K562 (cell line): Measurements from ENCODE around the gene ERP27. TPM values are rescaled to one million over a fixed set of nuclear protein-coding genes. Genes with fewer than 3 reads are reported as not detected.
A peak's percentile ranks its signal among the peaks of the same experiment; 100 is the strongest.

Source experiments
- ATAC-seq: fragments of 200-7000 bp; cut with Tn5 transposase; 3 replicates; pipeline ENCODE4 v1.9.1; 2020; ENCODE audit warnings: moderate library complexity
- BruUV-seq: library from RNA; stranded (reverse); fragments of 400-500 nt; replicated peaks from 2 replicates; lab custom pipeline; 2021; lab: Mats Ljungman, UMichigan
- CTCF ChIA-PET: fragments of 300-600 bp; formaldehyde crosslinking; extraction: SDS; loops from one replicate; lab custom pipeline; 2021; ENCODE audit warnings: low intra/inter-chr PET ratio; lab: Yijun Ruan, JAX
- POLR2A ChIA-PET: fragments of 300-600, 350-650 bp; sonication (Branson Sonifier 250); formaldehyde crosslinking; extraction: SDS; loops from one replicate; lab custom pipeline; 2021; ENCODE audit warnings: antibody characterized with exemption, inconsistent platforms; lab: Yijun Ruan, JAX
- DNase-seq, 4 experiments: peaks; one replicate each; pipeline versions ENCODE4 v3.0.0 to v3.0.0-alpha.2; 2011 to 2018; ENCODE audit warnings: low spot score in 3 of 4, mixed read lengths in 3 of 4; ENCODE audit errors: extremely low read depth in 1 of 4
- FAIRE-seq: peaks from 2 replicates; lab custom pipeline; 2011; peaks lifted over from hg19 to GRCh38; lab: Jason Lieb, UNC
- H2AFZ ChIP-seq: 2 replicates; pipeline ENCODE4 v1.6.0; 2011; ENCODE audit warnings: low read depth, low read length, control low read depth, inconsistent platforms
- H3K27ac ChIP-seq: fragments of 200-600 bp; 3 replicates; pipeline ENCODE4 v1.8.0; 2011; ENCODE audit warnings: low read depth, mild to moderate bottlenecking, control low read depth, inconsistent platforms, low read length, moderate library complexity, mixed read lengths; ENCODE audit errors: extremely low read depth
- H3K27me3 ChIP-seq, 2 experiments: fragments of 300-600 bp in 1 of 2; 2 replicates in 1 of 2; 3 replicates in 1 of 2; pipeline versions ENCODE4 v1.6.0 to v1.8.0; 2011; ENCODE audit warnings: inconsistent platforms in 2 of 2, low read length in 2 of 2, mild to moderate bottlenecking in 1 of 2, mixed read lengths in 1 of 2, moderate library complexity in 1 of 2; ENCODE audit not compliant: control insufficient read depth in 2 of 2, insufficient read depth in 2 of 2
- H3K36me3 ChIP-seq: fragments of 300-600 bp; 3 replicates; pipeline ENCODE4 v1.8.0; 2011; ENCODE audit warnings: mild to moderate bottlenecking, low read length, inconsistent platforms; ENCODE audit not compliant: control insufficient read depth, insufficient read depth
- H3K4me1 ChIP-seq, 2 experiments: fragments of 200-600 bp in 1 of 2; replicated peaks in 1 of 2; 2 replicates in 1 of 2; 3 replicates in 1 of 2; pipeline versions ENCODE4 v1.5.1 to v1.8.0; 2011; ENCODE audit warnings: inconsistent platforms in 2 of 2, low read length in 2 of 2, mild to moderate bottlenecking in 1 of 2, mixed read lengths in 1 of 2, moderate library complexity in 1 of 2; ENCODE audit not compliant: control insufficient read depth in 2 of 2, insufficient read depth in 2 of 2
- H3K4me2 ChIP-seq: 2 replicates; pipeline ENCODE4 v1.6.1; 2011; ENCODE audit warnings: low read length, control low read depth, inconsistent platforms, mixed read lengths; ENCODE audit not compliant: insufficient read depth
- H3K4me3 ChIP-seq: fragments of 200-600 bp; sonication (generic), shearing (Covaris generic); 2 replicates; pipeline ENCODE4 v1.5.1; 2016; ENCODE audit warnings: control low read depth, inconsistent platforms
- H3K79me2 ChIP-seq: fragments of 200-600 bp; 3 replicates; pipeline ENCODE4 v1.8.0; 2011; ENCODE audit warnings: low read length, inconsistent platforms; ENCODE audit not compliant: control insufficient read depth, insufficient read depth
- H3K9ac ChIP-seq, 2 experiments: 2 replicates each; pipeline versions ENCODE4 v1.6.0 to v1.6.1; 2011; ENCODE audit warnings: low read depth in 2 of 2, low read length in 2 of 2, control low read depth in 1 of 2, inconsistent platforms in 1 of 2, mild to moderate bottlenecking in 1 of 2, mixed read lengths in 1 of 2; ENCODE audit not compliant: insufficient read depth in 1 of 2
- H3K9me1 ChIP-seq: one replicate; pipeline ENCODE4 v1.6.0; 2011; ENCODE audit warnings: inconsistent platforms, mild to moderate bottlenecking, low read length, moderate library complexity; ENCODE audit not compliant: control insufficient read depth, insufficient read depth
- H3K9me3 ChIP-seq: replicated peaks from 2 replicates; pipeline ENCODE4 v1.5.1; 2011; ENCODE audit warnings: low read depth, low read length, inconsistent platforms; ENCODE audit not compliant: control insufficient read depth, insufficient read depth
- H4K20me1 ChIP-seq: replicated peaks from 2 replicates; pipeline ENCODE4 v1.6.1; 2011; ENCODE audit warnings: low read length, inconsistent platforms, mixed read lengths; ENCODE audit not compliant: control insufficient read depth, insufficient read depth
- BHLHE40 ChIP-seq: IDR thresholded peaks from 2 replicates; pipeline ENCODE4 v1.6.1; 2011; ENCODE audit warnings: low read length, improper control_type of control experiment
- ETS2 ChIP-seq: IDR thresholded peaks from 2 replicates; pipeline ENCODE4 v1.6.1; 2016; ENCODE audit warnings: borderline replicate concordance, missing genetic modification characterization, mild to moderate bottlenecking, moderate library complexity, missing compliant biosample characterization; ENCODE audit not compliant: poor library complexity, severe bottlenecking
- KDM1A ChIP-seq, 2 experiments: fragments of 450-650 bp; IDR thresholded peaks; 2 replicates each; pipeline ENCODE4 v1.6.1; 2016; ENCODE audit warnings: mild to moderate bottlenecking in 2 of 2
- MCM3 ChIP-seq: fragments of 450-650 bp; IDR thresholded peaks from 2 replicates; pipeline ENCODE4 v1.6.1; 2016
- MEIS2 ChIP-seq: fragments of 450-650 bp; IDR thresholded peaks from 2 replicates; pipeline ENCODE4 v1.6.1; 2014; ENCODE audit warnings: mild to moderate bottlenecking; ENCODE audit not compliant: partially characterized antibody
- SMC3 ChIP-seq: conservative IDR thresholded peaks from 2 replicates; pipeline ENCODE4 v1.6.1; 2011; ENCODE audit warnings: low read depth, low read length, improper control_type of control experiment; ENCODE audit not compliant: insufficient read depth
- WGBS: fragments of 100-300 bp; shearing (Covaris generic); methylation state at CpG from one replicate; pipeline ENCODE4 v1.1.6; 2016; ENCODE audit warnings: low coverage, mixed read lengths; ENCODE audit not compliant: insufficient coverage; ENCODE audit errors: missing lambda C conversion rate; 5-methylcytosine and 5-hydroxymethylcytosine counted together
- in situ Hi-C: fragments of 300-500 bp; cut with MboI; formaldehyde crosslinking; loops from 4 replicates; pipeline ENCODE4 v1.15.0; 2018; ENCODE audit warnings: inconsistent platforms, mixed read lengths
- intact Hi-C: fragments of 100-400 bp; cut with micrococcal nuclease; formaldehyde crosslinking; loops from 2 replicates; pipeline ENCODE4 v1.14.2; 2022
- polyA plus RNA-seq, 8 experiments: library from polyadenylated mRNA; depleted of rRNA in 4 of 8; stranded (reverse) in 5 of 8; unstranded in 3 of 8; fragments of >200 nt; fragmentation: Nextera tagmentation in 2 of 8; fragmentation: Illumina TruSeq in 1 of 8; extraction: Ambion mirVana in 2 of 8; extraction: Trizol in 1 of 8; gene quantifications; 2 replicates each; pipeline versions ENCODE4 v1.2.1 to v1.2.3, GENCODE V29; 2011 to 2014; ENCODE audit warnings: inconsistent platforms in 1 of 8, missing spikeins in 1 of 8
- total RNA-seq, 7 experiments: library from RNA; depleted of rRNA in 6 of 7; stranded (reverse); fragments of >200 nt in 6 of 7; fragmentation: Illumina TruSeq in 2 of 7; extraction: Trizol in 2 of 7; gene quantifications; 2 replicates each; pipeline versions ENCODE4 v1.2.1 to v1.2.3, GENCODE V29; 2011 to 2021; ENCODE audit warnings: low replicate concordance in 1 of 7
- TF ChIP-seq, protein P1 (sequence below), 2 experiments: fragments of 200-800 bp in 1 of 2; sonication (Bioruptor generic) in 1 of 2; sonication (generic) in 1 of 2; formaldehyde crosslinking in 1 of 2; IDR thresholded peaks in 1 of 2; conservative IDR thresholded peaks in 1 of 2; 2 replicates each; pipeline versions ENCODE4 v1.5.0 to v1.6.1; 2016 to 2020; ENCODE audit warnings: missing compliant biosample characterization in 1 of 2, missing genetic modification characterization in 1 of 2, missing genetic modification reagents in 1 of 2

ERP27 gene
- total and polyA plus RNA-seq, 9 of the 15 experiments (the other 6 are each of a cell fraction or from before 2014, with no cell fraction given): 0.07 to 0.27 (median 0.11) TPM; not detected in 6

DNA sequence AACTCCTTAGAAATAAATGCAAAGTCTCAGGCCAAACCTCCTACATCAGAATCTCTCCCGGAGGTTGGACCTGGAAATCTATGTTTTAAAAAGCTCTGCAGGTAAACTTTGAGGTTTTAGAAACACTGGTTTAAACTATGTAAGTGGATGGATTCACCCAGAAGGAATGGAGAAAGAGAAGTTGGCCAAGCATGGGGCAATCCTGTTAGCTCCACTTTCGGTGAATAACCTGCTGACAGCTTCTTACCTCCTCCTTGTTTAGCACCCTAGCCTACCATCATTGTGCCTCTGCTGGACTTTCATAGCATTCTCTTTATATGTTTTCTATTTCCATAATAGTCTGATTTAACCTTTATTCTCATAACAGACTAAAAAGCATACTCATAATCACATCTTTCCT, 26.1 kb upstream of the ERP27 start (continued):
- TF ChIP-seq BHLHE40: no peak

DNA sequence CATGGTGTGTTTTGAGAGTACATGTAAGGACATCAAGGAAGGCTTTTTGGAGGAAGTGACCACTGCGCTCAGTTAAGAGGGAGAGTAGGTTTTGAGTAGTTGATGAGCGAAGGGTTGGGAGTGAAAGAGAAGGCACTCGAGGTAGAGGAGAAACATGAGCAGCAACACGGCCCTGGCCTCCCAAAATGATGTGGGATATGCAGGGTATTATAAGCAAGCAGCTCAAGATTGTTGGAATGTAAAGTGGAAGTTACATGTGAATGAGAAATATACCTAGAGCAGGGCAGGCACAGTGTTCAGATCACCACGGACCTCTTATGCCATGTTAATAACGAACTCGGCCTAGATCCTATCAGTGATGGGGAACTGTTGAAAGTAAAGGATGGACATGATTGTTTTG, 25.2 kb upstream of the ERP27 start:
- H3K27me3 ChIP-seq: no peaks in the 10 kb centered on the region
- in situ Hi-C loops: loop anchor here (25.0 kb wide), 1 partner anchor 751 kb away; no protein-coding TSS in a partner anchor
- no peak overlapping the region for H3K4me2 ChIP-seq
- H3K79me2 ChIP-seq: no peaks in the 10 kb centered on the region
- FAIRE-seq: no peak
- intact Hi-C loops: no loop called here
- 36% methylated on average over 6 of the region's 7 CpGs for WGBS
- ATAC-seq: no peak
- DNase-seq: no peak
- no peak overlapping the region for H3K9ac ChIP-seq
- H4K20me1 ChIP-seq: no peaks in the 10 kb centered on the region
- no peak overlapping the region for H3K4me3 ChIP-seq
- TF ChIP-seq KDM1A (IDR thresholded peaks at IDR 0.05): no peak
- TF ChIP-seq SMC3: no peak
- TF ChIP-seq, protein P1, sequence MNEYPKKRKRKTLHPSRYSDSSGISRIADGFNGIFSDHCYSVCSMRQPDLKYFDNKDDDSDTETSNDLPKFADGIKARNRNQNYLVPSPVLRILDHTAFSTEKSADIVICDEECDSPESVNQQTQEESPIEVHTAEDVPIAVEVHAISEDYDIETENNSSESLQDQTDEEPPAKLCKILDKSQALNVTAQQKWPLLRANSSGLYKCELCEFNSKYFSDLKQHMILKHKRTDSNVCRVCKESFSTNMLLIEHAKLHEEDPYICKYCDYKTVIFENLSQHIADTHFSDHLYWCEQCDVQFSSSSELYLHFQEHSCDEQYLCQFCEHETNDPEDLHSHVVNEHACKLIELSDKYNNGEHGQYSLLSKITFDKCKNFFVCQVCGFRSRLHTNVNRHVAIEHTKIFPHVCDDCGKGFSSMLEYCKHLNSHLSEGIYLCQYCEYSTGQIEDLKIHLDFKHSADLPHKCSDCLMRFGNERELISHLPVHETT (CRISPR knock-in tag; conservative IDR thresholded peaks at IDR 0.05 in 1 of 2, IDR thresholded peaks at IDR 0.05 in 1 of 2): no peak
- TF ChIP-seq MEIS2: no peak
- TF ChIP-seq ETS2 (tag): no peak
- TF ChIP-seq MCM3: no peak
- H2AFZ ChIP-seq: peak overlapping the region; percentile 40; the same call in 1 of the 2 replicates
- no peak overlapping the region for H3K27ac ChIP-seq
- POLR2A ChIA-PET: no interaction called here
- BruUV-seq: no TSS peak
- H3K4me1 ChIP-seq: no peaks in the 10 kb centered on the region; a peak in 2 of 5 replicates
- CTCF ChIA-PET: no interaction called here
- no peaks in the 10 kb centered on the region for H3K9me3 ChIP-seq
- H3K9me1 ChIP-seq: no peaks in the 10 kb centered on the region
- no peaks in the 10 kb centered on the region for H3K36me3 ChIP-seq
